H1 (cell line): ENCODE results near the gene MYORG. TPM values are rescaled to one million over a fixed set of nuclear protein-coding genes. Genes with fewer than 3 reads are reported as not detected.

Source experiments
- BACH1 ChIP-seq: IDR thresholded peaks from 2 replicates; pipeline ENCODE4 v1.6.1; 2012; ENCODE audit warnings: low read length, improper control_type of control experiment
- BCL11A ChIP-seq, 2 experiments: IDR thresholded peaks; one replicate each; pipeline ENCODE4 v1.6.1; 2011; ENCODE audit warnings: low read depth in 2 of 2, low read length in 2 of 2, mild to moderate bottlenecking in 2 of 2
- CEBPB ChIP-seq: IDR thresholded peaks from 2 replicates; pipeline ENCODE4 v1.6.1; 2012; ENCODE audit warnings: low read depth, low read length
- E2F6 ChIP-seq: IDR thresholded peaks from 2 replicates; pipeline ENCODE4 v1.6.1; 2012; ENCODE audit warnings: inconsistent platforms
- JUND ChIP-seq: IDR thresholded peaks from 2 replicates; pipeline ENCODE4 v1.6.1; 2011; ENCODE audit warnings: mild to moderate bottlenecking, improper control_type of control experiment, low read length
- PHF8 ChIP-seq: fragments of 200-600 bp; sonication (generic); conservative IDR thresholded peaks from 2 replicates; pipeline ENCODE4 v1.7.1; 2012; ENCODE audit warnings: low read depth, mild to moderate bottlenecking, inconsistent platforms, low read length, moderate library complexity
- RNF2 ChIP-seq: fragments of 200-900, 300-1000 bp; sonication (generic); IDR thresholded peaks from 2 replicates; pipeline ENCODE4 v1.7.1; 2016; ENCODE audit warnings: borderline replicate concordance, low read depth, mild to moderate bottlenecking, antibody characterized with exemption, low read length; ENCODE audit not compliant: poor library complexity, severe bottlenecking; ENCODE audit errors: missing control alignments
- RXRA ChIP-seq: IDR thresholded peaks from 2 replicates; pipeline ENCODE4 v1.6.1; 2011; ENCODE audit warnings: low read depth, mild to moderate bottlenecking, low read length, moderate library complexity; ENCODE audit not compliant: insufficient read depth
- SAP30 ChIP-seq: fragments of 300-600 bp; sonication (generic); IDR thresholded peaks from 2 replicates; pipeline ENCODE4 v1.7.1; 2012; ENCODE audit warnings: low read length, moderate library complexity, mild to moderate bottlenecking, inconsistent platforms; ENCODE audit not compliant: insufficient read depth, insufficient replicate concordance
- SIN3A ChIP-seq, 2 experiments: IDR thresholded peaks in 1 of 2; conservative IDR thresholded peaks in 1 of 2; 2 replicates each; pipeline ENCODE4 v1.6.1; 2011 to 2012; ENCODE audit warnings: low read length in 2 of 2, improper control_type of control experiment in 1 of 2, low read depth in 1 of 2, mild to moderate bottlenecking in 1 of 2
- SP2 ChIP-seq: IDR thresholded peaks from 2 replicates; pipeline ENCODE4 v1.6.1; 2012; ENCODE audit warnings: mild to moderate bottlenecking, low read length, inconsistent platforms
- SP4 ChIP-seq: IDR thresholded peaks from 2 replicates; pipeline ENCODE4 v1.6.1; 2012; ENCODE audit warnings: low read length, inconsistent platforms
- polyA plus RNA-seq, 7 experiments: library from polyadenylated mRNA; depleted of rRNA in 3 of 7; stranded (reverse) in 5 of 7; unstranded in 2 of 7; fragments of >200 nt in 5 of 7; fragments of 200-250 nt in 2 of 7; gene quantifications; 1 replicate in 5 of 7; 2 replicates in 1 of 7; 4 replicates in 1 of 7; pipeline versions ENCODE4 v1.2.1 to v1.2.3, GENCODE V29; 2011 to 2013; ENCODE audit warnings: missing spikeins in 2 of 7, mixed read lengths in 2 of 7
- total RNA-seq: library from RNA; stranded (reverse); fragmentation: NEBNext Ultra II Directional; extraction: Animal tissue kit (Norgen Biotek cat#: 25700); gene quantifications from 2 replicates; pipeline ENCODE4 v1.2.1, GENCODE V29; 2021

MYORG gene
- total and polyA plus RNA-seq, 2 of the 8 experiments (the other 6 are each of a cell fraction or from before 2014, with no cell fraction given) = 1.2 to 5.9 TPM

GRCh38 chr9:34376596-34377403, at the start of gene MYORG (continued):
- TF ChIP-seq E2F6 (no peak), SAP30 (no peak), BACH1 (no peak), CEBPB (no peak), RXRA (no peak), PHF8 (peak; percentile 42; the same call in 1 of the 2 replicates), BCL11A (IDR thresholded peaks at IDR 0.05; ENCODE audit: low read depth in 2 of 2, low read length in 2 of 2) (no peak), SIN3A (conservative IDR thresholded peaks at IDR 0.05 in 1 of 2, IDR thresholded peaks at IDR 0.05 in 1 of 2; ENCODE audit: low read depth in 1 of 2, low read length in 2 of 2) (0 out of 4 replicates have a peak, but pooled peaks of 1 of the 2 experiments have one; percentile 35), SP2 (no peak), SP4 (peak; percentile 89), RNF2 (no peak), JUND (no peak)
- TF ChIP-seq, all 59 proteins: peak for 11
